Activated CD4-positive, alpha-beta T cell treated with anti-CD3 and anti-CD28 coated beads, Interleukin-2, amount 10 ng/mL, durations not matched to agents 24 days and 14 days (primary cell): ENCODE measurements around the gene TMTC2. TPM values are rescaled to one million over a fixed set of nuclear protein-coding genes. Genes with fewer than 3 reads are reported as not detected.

Experiments used
- DNase-seq: peaks from one replicate; pipeline ENCODE4 v3.0.0; 2022
- H3K27ac Mint-ChIP-seq: one replicate; pipeline ENCODE4 v1.8.0; 2022; ENCODE audit warnings: mild to moderate bottlenecking, mixed read lengths
- H3K27me3 Mint-ChIP-seq: one replicate; pipeline ENCODE4 v1.8.0; 2022; ENCODE audit warnings: mixed read lengths
- H3K36me3 Mint-ChIP-seq: one replicate; pipeline ENCODE4 v1.8.0; 2022; ENCODE audit warnings: low read depth, mild to moderate bottlenecking, mixed read lengths
- H3K4me1 Mint-ChIP-seq: one replicate; pipeline ENCODE4 v1.8.0; 2021; ENCODE audit warnings: mixed read lengths
- H3K4me3 Mint-ChIP-seq: one replicate; pipeline ENCODE4 v1.8.0; 2022; ENCODE audit warnings: mild to moderate bottlenecking, moderate library complexity, mixed read lengths
- H3K9me3 Mint-ChIP-seq: one replicate; pipeline ENCODE4 v1.8.0; 2021; ENCODE audit warnings: mixed read lengths
- intact Hi-C: fragments of 100-400 bp; cut with micrococcal nuclease; formaldehyde crosslinking; loops from one replicate; pipeline ENCODE4 v1.15.1; 2023
- total RNA-seq: library from RNA; stranded (reverse); gene quantifications from 2 replicates; pipeline ENCODE4 v1.2.3, GENCODE V29; 2022

Gene TMTC2
- total RNA-seq, 1 donor from 2014 or later: 2.5 TPM

DNA sequence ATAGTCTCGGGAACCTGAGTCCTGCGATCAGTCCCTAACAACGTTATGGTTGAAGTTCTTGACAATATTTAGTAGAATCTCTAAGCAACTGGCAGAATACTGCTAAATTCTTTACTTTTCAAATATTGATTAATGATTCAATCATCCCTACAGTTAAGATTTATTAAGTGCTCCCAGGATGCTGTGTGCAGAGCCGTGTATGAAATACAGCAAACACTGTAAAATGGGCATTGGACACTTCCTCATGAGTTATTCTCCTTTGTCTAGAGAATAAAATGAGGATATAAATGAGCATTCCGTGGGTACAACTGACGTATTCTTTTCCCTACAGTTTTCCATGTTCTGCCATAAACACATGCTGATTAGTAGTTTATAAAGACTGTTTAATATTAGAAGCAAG lies 372.4 kb downstream of the TMTC2 start:
- Mint-ChIP-seq H3K4me1 (no peaks in the 10 kb centered on the region), H3K9me3 (no peaks in the 10 kb centered on the region), H3K36me3 (no peaks in the 10 kb centered on the region), H3K4me3 (no peak overlapping the region), H3K27me3 (no peaks in the 10 kb centered on the region), H3K27ac (no peak overlapping the region)
- intact Hi-C loops: no loop called here
- no peak for DNase-seq

DNA sequence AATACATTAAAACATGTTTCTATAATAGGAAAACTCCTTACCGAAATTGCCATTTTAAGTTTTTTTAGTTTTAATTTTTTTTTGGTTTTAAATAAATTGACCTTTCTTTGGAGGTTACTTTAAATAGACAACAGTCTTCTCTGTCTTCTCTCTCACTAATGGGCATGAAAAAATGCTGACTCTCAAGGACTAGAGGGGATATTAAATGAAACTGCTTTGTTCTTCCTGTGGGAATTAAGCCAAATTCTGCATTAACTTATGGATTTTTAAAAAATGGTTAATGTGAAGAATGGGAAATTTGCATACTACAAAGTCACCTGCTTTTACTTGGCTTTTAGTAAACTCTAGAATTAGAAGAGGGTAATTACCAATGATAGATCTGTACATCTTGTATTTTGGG lies 378.9 kb downstream of the TMTC2 start:
- no peaks in the 10 kb centered on the region for H3K4me1 Mint-ChIP-seq
- intact Hi-C loops: no loop called here
- DNase-seq: no peak
- H3K36me3 Mint-ChIP-seq: no peaks in the 10 kb centered on the region
- H3K27ac Mint-ChIP-seq: no peak overlapping the region
- H3K27me3 Mint-ChIP-seq: no peaks in the 10 kb centered on the region
- no peaks in the 10 kb centered on the region for H3K9me3 Mint-ChIP-seq
- no peak overlapping the region for H3K4me3 Mint-ChIP-seq

DNA sequence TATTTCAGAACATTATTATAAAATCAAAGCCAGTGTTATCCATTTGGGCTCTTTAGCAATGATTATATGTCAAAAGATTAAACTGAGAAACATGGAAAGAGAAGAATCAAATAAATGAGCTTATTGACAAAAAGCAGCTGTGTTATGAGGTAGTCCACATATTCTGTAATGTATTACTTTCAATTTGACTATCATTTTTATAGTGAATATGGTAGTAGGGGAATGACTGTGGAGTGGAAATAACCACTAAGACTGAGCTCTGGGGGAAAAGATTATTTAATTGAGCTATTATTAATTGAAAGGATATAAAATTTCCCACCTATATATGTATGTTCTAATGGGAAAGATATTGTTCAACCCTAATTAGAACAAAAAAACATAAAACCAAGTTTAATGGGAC lies 381.3 kb downstream of the TMTC2 start:
- Mint-ChIP-seq H3K27me3 (no peaks in the 10 kb centered on the region), H3K4me3 (no peak overlapping the region), H3K9me3 (peaks cover 7% of the 10 kb centered on the region), H3K36me3 (no peaks in the 10 kb centered on the region), H3K4me1 (no peaks in the 10 kb centered on the region), H3K27ac (no peak overlapping the region)
- intact Hi-C loops: no loop called here
- DNase-seq: no peak

DNA sequence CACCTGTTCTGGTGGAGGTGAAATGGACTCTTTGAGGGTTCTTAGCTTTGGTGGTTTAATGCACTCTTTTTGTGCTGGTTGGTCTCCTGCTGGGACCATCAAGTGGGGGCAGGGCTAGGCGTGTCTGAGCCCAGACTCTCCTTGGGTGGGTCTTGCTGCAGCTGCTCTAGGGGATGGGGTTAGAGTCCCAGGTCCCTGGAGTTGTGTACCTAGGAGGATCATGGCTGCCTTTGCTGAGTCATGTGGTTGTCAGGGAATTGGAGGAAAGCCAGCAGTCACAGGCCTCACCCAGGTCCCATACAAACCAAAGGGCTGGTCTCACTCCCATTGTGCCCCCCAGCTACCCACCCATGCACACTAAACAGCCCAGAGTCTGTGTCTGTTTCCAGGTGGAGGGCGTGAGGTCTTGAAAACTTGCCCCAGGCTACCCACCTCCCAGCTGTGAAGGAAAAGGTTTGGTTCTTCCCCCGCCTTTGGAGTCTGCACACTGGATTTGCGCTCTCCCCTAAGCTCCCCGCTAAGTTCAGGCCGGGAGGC lies 387.7 kb downstream of the TMTC2 start:
- intact Hi-C loops: no loop called here
- Mint-ChIP-seq H3K27ac (no peak overlapping the region), H3K36me3 (no peaks in the 10 kb centered on the region), H3K4me3 (no peak overlapping the region), H3K9me3 (peaks cover 8% of the 10 kb centered on the region), H3K4me1 (no peaks in the 10 kb centered on the region), H3K27me3 (no peaks in the 10 kb centered on the region)
- no peak for DNase-seq

DNA sequence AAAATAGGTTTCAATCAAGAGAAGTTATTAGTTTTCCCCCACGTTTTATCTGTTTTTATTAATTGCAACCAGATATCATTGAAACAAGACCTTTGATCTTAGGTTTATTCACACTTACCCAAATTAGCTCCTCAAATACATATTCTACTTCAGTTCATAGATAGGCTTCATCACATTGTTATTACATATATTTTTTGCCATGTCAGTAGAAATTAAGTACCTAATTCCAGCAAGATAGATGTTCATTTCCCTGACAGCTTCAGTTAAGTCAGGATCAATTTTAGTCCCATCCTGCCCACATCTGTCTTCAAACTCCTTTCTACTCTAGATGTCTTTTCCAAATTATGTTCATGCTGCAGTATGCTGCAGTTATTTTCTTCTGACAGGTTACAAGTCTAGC lies 388.8 kb downstream of the TMTC2 start:
- Mint-ChIP-seq H3K4me3 (no peak overlapping the region), H3K36me3 (no peaks in the 10 kb centered on the region), H3K9me3 (peaks cover 8% of the 10 kb centered on the region), H3K27me3 (no peaks in the 10 kb centered on the region), H3K27ac (no peak overlapping the region), H3K4me1 (no peaks in the 10 kb centered on the region)
- no peak for DNase-seq
- intact Hi-C loops: no loop called here

DNA sequence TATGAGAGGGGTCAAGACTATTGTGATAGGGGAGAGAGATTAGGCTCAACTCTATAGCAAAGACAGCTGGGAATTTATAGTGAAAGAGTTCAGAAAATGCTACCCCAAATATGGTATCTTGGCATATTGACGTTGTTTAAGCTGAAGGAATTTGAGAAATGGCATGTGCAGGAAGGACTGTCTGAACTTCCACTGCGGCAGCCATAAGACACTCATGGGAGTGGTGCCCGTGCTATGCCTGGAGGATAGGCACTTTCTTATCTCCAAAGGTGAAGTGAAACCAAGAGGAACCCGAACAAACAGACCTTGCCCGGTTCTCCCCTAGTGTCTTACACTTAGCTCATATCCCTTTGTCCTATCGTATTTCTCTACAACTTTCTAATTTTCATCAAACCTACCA lies 390.3 kb downstream of the TMTC2 start:
- no peak overlapping the region for H3K4me3 Mint-ChIP-seq
- intact Hi-C loops: no loop called here
- peaks cover 8% of the 10 kb centered on the region for H3K9me3 Mint-ChIP-seq
- no peaks in the 10 kb centered on the region for H3K4me1 Mint-ChIP-seq
- no peaks in the 10 kb centered on the region for H3K27me3 Mint-ChIP-seq
- no peak for DNase-seq
- H3K27ac Mint-ChIP-seq: no peak overlapping the region
- H3K36me3 Mint-ChIP-seq: no peaks in the 10 kb centered on the region

DNA sequence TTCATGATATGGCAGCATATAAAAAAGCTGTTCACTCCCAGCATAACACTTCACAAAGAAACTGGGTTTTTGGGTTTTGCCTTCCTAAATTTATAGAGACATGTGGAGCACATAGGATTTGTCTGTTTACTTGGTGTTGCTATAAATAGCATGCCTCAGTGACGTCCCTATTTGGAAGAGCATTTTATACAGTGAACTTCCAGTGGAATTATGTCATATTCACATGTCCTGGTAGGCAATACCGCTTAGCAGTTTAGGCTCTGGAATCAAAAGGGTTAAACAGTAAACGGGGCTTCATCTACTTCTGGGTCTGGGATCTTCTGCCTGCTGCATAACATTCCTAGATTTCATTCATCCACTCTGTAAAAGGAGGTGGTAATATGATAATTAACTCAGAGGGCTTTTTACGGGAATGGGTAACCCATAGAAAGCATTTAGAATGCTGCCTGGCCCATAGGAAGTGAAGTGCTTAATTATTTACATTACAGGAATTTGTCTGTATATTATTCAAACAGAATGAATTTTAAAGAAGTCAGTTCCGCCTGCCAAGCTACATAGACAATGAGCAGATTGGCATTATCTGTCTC lies 396.1 kb downstream of the TMTC2 start:
- Mint-ChIP-seq H3K36me3 (no peaks in the 10 kb centered on the region), H3K27ac (no peak overlapping the region), H3K4me3 (no peak overlapping the region), H3K9me3 (no peaks in the 10 kb centered on the region), H3K27me3 (no peaks in the 10 kb centered on the region), H3K4me1 (no peaks in the 10 kb centered on the region)
- intact Hi-C loops: no loop called here
- no peak for DNase-seq

DNA sequence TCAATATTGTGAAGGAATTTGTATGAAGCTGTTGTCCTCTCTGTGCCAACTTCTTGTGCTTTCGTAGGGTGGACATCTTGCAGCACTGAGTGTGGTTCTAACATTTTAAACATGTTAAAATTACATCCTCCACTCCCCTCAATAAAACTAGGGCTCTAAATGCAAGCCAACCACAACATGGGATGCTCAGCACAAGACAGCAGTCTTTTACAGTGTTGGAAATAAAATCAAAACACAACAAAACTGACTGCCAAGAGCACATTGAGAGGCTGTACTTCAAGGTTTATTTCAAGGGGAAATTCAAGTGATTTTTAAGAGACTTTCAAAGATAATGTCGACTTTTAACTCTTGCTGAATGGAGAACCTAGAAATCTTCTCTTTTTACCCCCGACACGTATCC lies 396.9 kb downstream of the TMTC2 start:
- DNase-seq: no peak
- no peak overlapping the region for H3K4me3 Mint-ChIP-seq
- H3K27ac Mint-ChIP-seq: no peak overlapping the region
- H3K9me3 Mint-ChIP-seq: no peaks in the 10 kb centered on the region
- H3K4me1 Mint-ChIP-seq: no peaks in the 10 kb centered on the region
- no peaks in the 10 kb centered on the region for H3K36me3 Mint-ChIP-seq
- intact Hi-C loops: no loop called here
- no peaks in the 10 kb centered on the region for H3K27me3 Mint-ChIP-seq

DNA sequence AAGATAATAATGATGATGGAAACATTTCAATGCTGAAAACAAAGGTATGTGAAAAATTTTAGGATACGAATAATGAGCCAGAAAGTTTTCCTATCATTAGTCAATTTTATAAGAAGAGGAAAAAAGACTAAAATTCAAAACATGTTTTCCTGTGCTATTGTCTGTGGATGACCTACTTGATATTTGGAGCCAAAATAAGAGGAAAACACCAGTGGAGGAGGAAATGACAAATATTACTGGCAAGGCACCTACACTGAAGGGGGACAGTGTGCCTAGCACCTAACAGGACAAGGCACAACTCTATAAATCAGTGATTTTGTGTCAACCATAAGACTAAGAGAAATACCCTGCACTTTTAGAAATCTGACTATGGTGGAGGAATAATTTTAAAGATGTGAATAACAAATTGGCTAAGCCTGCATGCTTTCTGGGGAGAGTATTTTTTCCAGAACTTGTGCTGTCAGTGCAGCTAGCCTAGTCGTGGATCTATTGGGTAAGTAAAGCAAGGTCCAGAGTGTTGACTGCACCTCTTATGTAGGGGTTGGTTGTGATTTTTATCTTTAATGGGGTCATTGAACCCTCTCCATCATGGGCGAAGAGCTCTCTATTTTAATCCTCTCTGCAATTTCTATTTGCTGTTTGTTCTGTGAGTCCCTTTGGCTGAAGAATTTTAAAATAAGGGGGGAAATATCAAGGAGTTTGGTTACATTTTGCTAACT lies 398.0 kb downstream of the TMTC2 start:
- DNase-seq: no peak
- no peaks in the 10 kb centered on the region for H3K9me3 Mint-ChIP-seq
- no peaks in the 10 kb centered on the region for H3K27me3 Mint-ChIP-seq
- no peaks in the 10 kb centered on the region for H3K4me1 Mint-ChIP-seq
- intact Hi-C loops: no loop called here
- H3K36me3 Mint-ChIP-seq: no peaks in the 10 kb centered on the region
- no peak overlapping the region for H3K4me3 Mint-ChIP-seq
- H3K27ac Mint-ChIP-seq: no peak overlapping the region

DNA sequence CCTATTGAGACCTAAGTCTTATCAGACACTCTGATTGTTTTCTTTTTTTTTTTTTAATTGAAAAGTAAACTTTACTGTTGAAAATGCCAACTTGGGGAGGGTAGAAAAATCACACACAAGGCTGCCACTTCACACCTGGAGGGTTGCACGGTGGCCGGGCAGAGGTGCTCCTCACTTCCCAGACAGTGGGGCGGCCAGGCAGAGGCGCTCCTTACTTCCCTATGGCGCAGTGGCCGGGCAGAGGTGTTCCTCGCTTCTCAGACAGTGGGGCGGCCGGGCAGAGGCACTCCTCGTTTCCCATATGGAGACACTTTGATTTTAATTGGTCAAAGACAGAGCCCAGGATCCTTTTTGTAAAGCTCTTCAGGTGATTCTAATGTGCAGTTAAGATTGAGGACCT lies 399.3 kb downstream of the TMTC2 start:
- DNase-seq: no peak
- Mint-ChIP-seq H3K27me3 (no peaks in the 10 kb centered on the region), H3K4me1 (no peaks in the 10 kb centered on the region), H3K9me3 (no peaks in the 10 kb centered on the region), H3K4me3 (no peak overlapping the region), H3K36me3 (no peaks in the 10 kb centered on the region), H3K27ac (no peak overlapping the region)
- intact Hi-C loops: no loop called here

DNA sequence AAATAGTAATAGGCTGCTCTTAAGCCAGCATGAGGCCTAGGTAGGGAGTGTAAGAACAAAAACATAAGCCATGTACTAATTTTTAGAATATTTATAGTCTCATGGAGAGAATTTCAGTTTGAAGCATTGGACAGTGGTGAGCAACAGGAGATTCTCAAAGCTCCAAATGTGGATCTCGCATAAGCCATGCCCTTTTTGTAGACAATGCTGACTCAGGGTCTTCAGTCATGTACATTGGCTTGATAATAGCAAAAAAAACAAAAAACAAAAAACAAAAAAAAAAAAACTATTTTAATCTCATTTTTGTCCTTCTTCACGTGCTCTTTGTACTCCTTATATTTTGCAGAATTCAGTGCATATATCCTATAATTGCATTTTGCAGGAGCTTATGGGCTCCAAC lies 402.9 kb downstream of the TMTC2 start:
- intact Hi-C loops: no loop called here
- H3K36me3 Mint-ChIP-seq: no peaks in the 10 kb centered on the region
- no peak overlapping the region for H3K27ac Mint-ChIP-seq
- no peaks in the 10 kb centered on the region for H3K9me3 Mint-ChIP-seq
- no peaks in the 10 kb centered on the region for H3K4me1 Mint-ChIP-seq
- no peak overlapping the region for H3K4me3 Mint-ChIP-seq
- no peaks in the 10 kb centered on the region for H3K27me3 Mint-ChIP-seq
- no peak for DNase-seq

DNA sequence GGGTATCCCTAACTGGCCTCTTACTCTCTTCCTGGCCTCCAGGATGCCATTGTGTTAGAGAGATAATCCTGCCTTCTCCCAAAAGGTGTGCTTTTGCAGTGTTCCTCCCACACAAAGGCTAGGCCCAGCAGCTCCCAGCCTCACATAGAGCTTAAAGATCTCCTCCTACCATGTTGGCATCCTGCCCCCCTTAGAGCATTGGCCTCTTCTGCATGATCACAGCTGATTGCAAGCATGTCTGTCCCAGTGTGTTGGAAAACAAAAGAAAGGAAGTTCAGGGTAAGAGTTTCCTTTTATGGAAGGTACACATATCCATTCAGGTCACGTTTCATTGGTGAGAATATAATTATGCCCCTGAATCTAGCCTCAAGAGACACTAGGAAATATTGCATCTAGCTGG lies 405.4 kb downstream of the TMTC2 start:
- Mint-ChIP-seq H3K4me3 (no peak overlapping the region), H3K27ac (no peak overlapping the region), H3K4me1 (no peaks in the 10 kb centered on the region), H3K9me3 (no peaks in the 10 kb centered on the region), H3K36me3 (no peaks in the 10 kb centered on the region), H3K27me3 (no peaks in the 10 kb centered on the region)
- no peak for DNase-seq
- intact Hi-C loops: no loop called here

DNA sequence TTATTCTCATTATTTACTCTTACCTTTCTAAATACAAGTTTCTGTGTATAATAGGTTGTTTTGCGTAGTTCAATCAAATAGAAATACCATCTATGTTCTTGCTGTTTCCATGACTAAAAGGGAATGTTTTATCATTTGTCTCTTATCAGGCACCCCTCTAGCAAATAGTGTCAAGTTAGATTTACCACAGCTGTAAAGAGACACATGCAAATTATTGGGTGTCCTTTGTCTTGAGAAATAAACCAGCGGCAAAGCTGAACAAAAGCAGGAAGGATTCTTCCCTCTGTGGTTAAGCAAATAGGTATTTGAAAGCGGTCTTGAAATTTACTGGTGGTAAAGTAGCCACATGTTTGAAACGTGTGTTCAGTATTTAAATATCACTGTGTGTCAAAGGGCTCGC lies 405.9 kb downstream of the TMTC2 start:
- Mint-ChIP-seq H3K36me3 (no peaks in the 10 kb centered on the region), H3K27me3 (no peaks in the 10 kb centered on the region), H3K4me1 (no peaks in the 10 kb centered on the region), H3K27ac (no peak overlapping the region), H3K4me3 (no peak overlapping the region), H3K9me3 (no peaks in the 10 kb centered on the region)
- intact Hi-C loops: no loop called here
- DNase-seq: no peak

DNA sequence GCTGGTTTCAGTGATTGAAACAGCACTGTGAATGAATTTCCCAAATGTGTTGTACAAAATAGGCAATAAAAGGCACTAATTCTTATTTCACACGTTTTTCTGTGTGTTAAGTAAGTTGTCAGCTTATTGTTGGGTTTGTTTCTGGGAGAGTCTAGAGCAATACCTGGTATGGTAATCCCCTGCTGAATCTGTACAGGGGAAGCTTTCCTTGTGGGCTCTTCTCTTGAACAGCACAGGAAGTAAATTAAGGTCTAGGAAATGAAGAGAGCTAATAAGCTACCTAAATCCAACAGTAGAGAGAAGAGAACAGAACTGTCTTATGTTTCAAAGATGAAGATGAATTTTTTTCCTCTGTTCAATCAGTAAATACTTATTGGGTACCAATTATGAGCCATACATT lies 406.7 kb downstream of the TMTC2 start:
- intact Hi-C loops: no loop called here
- Mint-ChIP-seq H3K36me3 (no peaks in the 10 kb centered on the region), H3K4me1 (no peaks in the 10 kb centered on the region), H3K9me3 (no peaks in the 10 kb centered on the region), H3K4me3 (no peak overlapping the region), H3K27me3 (no peaks in the 10 kb centered on the region), H3K27ac (no peak overlapping the region)
- DNase-seq: no peak
